ENCODE results near the gene CNN2. TPM values are rescaled to one million over a fixed set of nuclear protein-coding genes. Genes with fewer than 3 reads are reported as not detected.

The CNN2 gene
- total RNA-seq, 1 donor from 2014 or later: 314 TPM

DNA sequence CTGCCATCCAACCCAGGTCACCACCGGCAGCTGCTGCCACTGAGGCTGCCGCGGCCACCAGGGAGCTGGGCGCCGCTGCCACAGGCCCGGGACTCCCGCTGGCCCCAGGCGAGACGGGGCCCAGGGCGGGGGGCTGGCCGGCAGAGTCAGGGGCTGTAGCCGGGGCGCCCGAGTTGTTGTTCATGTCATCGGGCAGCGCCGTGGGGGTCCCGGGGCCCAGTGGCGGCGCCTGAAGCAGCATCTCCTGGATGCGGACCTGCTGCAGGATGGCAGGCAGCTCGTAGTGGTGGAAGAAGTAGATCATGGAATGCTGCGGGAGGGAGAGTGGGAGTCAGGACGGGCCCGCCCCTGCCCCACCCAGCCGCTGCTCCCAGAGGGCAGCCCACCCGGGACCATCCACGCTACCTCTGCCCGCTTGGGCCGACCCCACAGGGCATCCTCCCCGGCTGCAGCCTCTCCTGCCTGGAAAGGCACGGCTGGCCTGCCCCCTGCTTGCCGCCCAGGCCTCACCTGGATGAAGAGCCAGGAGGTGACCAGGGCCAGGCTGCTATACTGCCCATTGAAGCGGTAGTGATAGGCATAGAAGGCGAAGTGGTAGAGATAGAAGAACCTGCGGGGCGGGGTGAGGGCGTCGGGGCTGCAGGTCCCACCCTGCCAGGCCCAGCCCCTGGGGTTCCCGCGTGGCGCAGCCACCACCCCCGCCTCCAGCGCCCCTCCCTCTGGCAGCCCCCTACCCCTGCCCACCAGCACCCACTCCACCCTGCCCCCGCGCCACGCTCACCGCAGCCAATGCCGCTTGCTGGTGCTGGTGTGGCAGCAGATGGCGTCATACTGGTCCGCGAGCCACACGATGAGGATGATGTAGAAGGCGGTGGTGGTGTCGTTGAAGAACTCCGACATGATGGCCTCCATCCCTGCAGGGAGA lies 15.6 kb upstream of the CNN2 start:
- no peak for DNase-seq (ENCODE audit: low read depth)
- H3K4me3 ChIP-seq (ENCODE audit: low read depth, low read length): no peak overlapping the region
- no peaks in the 10 kb centered on the region for H3K27me3 ChIP-seq (ENCODE audit: control insufficient read depth, insufficient read depth, low read length)
- H3K36me3 ChIP-seq (ENCODE audit: control insufficient read depth, insufficient read depth, low read length): no peaks in the 10 kb centered on the region
- TF ChIP-seq, protein P1, sequence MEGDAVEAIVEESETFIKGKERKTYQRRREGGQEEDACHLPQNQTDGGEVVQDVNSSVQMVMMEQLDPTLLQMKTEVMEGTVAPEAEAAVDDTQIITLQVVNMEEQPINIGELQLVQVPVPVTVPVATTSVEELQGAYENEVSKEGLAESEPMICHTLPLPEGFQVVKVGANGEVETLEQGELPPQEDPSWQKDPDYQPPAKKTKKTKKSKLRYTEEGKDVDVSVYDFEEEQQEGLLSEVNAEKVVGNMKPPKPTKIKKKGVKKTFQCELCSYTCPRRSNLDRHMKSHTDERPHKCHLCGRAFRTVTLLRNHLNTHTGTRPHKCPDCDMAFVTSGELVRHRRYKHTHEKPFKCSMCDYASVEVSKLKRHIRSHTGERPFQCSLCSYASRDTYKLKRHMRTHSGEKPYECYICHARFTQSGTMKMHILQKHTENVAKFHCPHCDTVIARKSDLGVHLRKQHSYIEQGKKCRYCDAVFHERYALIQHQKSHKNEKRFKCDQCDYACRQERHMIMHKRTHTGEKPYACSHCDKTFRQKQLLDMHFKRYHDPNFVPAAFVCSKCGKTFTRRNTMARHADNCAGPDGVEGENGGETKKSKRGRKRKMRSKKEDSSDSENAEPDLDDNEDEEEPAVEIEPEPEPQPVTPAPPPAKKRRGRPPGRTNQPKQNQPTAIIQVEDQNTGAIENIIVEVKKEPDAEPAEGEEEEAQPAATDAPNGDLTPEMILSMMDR (IDR thresholded peaks at IDR 0.05; ENCODE audit: insufficient read depth, low read length, poor library complexity, severe bottlenecking): no peak

DNA sequence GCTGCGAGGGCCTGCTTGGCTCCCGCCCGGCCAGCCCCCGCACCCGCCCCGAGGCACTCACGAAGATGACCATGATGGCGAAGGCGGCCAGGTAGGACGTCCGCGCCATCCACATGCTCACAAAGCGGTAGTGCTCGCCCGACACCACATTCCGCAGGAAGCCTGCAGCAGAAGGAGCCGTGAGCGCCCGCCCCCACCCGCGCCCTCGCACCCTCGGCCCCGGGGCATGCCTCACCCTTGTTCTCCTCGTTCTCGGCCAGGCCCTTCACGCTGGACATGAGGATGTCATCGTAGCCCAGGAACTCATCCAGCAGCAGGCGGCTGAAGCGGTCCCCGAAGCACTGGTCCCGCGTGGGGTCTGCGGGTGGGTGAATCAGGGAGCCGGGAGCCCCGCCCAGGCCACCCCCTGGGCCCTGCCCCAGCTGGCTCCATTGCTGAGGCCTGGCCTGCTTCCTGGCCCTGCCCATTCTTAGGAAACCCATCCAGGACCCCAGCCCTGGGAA lies 14.5 kb upstream of the CNN2 start:
- TF ChIP-seq, protein P1 (IDR thresholded peaks at IDR 0.05; ENCODE audit: insufficient read depth, low read length, poor library complexity, severe bottlenecking): no peak
- no peaks in the 10 kb centered on the region for H3K36me3 ChIP-seq (ENCODE audit: control insufficient read depth, insufficient read depth, low read length)
- H3K4me3 ChIP-seq (ENCODE audit: low read depth, low read length): no peak overlapping the region
- H3K27me3 ChIP-seq (ENCODE audit: control insufficient read depth, insufficient read depth, low read length): no peaks in the 10 kb centered on the region
- DNase-seq (ENCODE audit: low read depth): no peak

DNA sequence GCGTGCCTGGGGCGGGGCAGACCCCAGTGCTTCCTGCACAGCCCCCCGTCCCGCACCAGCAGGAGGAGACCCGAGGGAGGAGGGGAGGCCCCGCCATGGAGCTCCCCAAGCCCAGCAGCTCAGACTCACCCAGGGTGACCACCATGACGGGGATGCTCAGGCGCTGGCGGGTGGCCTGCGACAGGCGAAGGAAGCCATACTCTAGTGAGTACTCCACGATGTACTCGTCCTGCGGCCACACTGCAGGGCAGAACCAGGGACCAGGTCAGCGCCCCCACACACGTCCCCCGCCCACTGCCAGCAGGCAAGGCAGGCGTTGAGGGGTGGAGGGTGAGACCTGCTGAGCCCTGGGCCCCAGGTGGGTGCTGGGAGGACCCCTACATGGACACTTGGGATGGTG lies 14.1 kb upstream of the CNN2 start:
- Histone ChIP-seq H3K36me3 (ENCODE audit: control insufficient read depth, insufficient read depth, low read length) (no peaks in the 10 kb centered on the region), H3K27me3 (ENCODE audit: control insufficient read depth, insufficient read depth, low read length) (no peaks in the 10 kb centered on the region), H3K4me3 (ENCODE audit: low read depth, low read length) (no peak overlapping the region)
- TF ChIP-seq, protein P1 (IDR thresholded peaks at IDR 0.05; ENCODE audit: insufficient read depth, low read length, poor library complexity, severe bottlenecking): no peak
- no peak for DNase-seq (ENCODE audit: low read depth)

DNA sequence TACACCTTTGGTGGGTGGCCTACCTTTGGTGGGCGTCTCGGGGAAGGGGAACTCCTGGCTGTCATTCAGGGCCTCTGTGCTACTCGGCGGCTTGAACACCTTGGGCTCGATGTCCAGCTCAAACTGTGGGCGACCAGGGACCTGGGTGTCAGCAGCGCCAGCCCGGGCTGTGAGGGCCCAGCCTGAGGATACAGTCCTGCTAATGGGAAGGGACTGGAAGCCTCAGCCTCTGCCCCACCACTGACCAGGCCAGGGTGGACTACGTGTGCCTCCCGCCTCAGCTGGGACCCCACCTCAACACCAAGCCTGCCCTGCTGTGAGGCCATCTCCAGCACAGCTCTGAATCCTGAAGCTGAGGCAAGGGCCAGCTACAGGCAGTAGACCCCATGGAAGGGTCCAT lies 13.2 kb upstream of the CNN2 start:
- H3K36me3 ChIP-seq (ENCODE audit: control insufficient read depth, insufficient read depth, low read length): no peaks in the 10 kb centered on the region
- H3K4me3 ChIP-seq (ENCODE audit: low read depth, low read length): no peak overlapping the region
- DNase-seq (ENCODE audit: low read depth): no peak
- no peaks in the 10 kb centered on the region for H3K27me3 ChIP-seq (ENCODE audit: control insufficient read depth, insufficient read depth, low read length)
- TF ChIP-seq, protein P1 (IDR thresholded peaks at IDR 0.05; ENCODE audit: insufficient read depth, low read length, poor library complexity, severe bottlenecking): no peak

DNA sequence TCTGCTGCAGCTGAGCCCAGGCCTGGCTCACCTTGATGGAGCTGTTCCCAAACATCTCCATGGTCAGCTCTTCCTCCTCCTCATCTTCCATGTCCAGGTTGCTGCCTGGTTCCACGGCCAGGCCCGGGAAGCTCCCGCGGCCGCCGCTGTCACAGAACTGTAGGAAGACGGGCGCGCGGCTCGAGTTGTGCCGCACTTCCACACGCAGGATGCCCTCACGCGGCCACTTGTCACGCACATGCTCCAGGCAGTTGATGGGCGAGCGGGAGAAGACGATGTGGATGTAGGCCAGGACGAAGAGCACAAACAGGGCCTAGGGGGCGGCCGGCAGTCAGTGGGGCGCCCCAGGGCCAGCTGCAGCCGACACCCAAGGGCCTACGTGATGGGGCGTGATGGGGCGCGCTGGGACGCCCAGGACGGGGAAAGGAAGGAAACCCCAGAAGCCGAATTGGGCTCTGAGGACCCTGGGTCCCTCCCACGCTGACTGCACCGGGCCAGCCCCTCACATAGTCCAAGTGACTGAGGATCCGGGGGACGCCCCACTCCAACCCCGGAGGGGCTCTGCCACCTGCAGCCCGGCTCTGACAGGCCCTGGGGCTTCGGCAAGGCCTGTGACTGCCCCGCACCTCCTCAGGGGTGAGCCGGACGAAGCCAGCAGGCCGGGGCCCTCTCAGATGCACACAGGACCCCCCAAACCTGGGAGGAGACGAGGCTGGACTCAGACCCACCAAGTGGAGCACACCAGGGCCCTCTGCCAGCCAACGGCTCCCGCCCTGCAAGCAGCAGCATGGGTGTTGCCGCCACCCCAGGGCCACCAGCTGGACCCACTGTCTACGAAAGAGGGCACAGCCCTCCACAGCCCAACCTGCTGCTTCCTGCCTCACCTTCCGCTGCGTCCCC lies 12.0 kb upstream of the CNN2 start:
- TF ChIP-seq, protein P1 (IDR thresholded peaks at IDR 0.05; ENCODE audit: insufficient read depth, low read length, poor library complexity, severe bottlenecking): no peak
- Histone ChIP-seq H3K27me3 (ENCODE audit: control insufficient read depth, insufficient read depth, low read length) (no peaks in the 10 kb centered on the region), H3K4me3 (ENCODE audit: low read depth, low read length) (no peak overlapping the region), H3K36me3 (ENCODE audit: control insufficient read depth, insufficient read depth, low read length) (no peaks in the 10 kb centered on the region)
- no peak for DNase-seq (ENCODE audit: low read depth)

Data from kidney epithelial cell (primary cell).